Activated CD4-positive, CD25-positive, alpha-beta regulatory T cell (primary cell): ENCODE data around the gene CPT1C.
"Not testable (repeated sequence)": the region's sequence is repeated elsewhere in the genome, so short reads cannot be mapped to it uniquely, and the experiment has no call there.

Experiments used
- DNase-seq, 4 experiments: peaks; one replicate each; lab custom pipeline; 2025; lab: John Stamatoyannopoulos, UW

Gene CPT1C

DNA sequence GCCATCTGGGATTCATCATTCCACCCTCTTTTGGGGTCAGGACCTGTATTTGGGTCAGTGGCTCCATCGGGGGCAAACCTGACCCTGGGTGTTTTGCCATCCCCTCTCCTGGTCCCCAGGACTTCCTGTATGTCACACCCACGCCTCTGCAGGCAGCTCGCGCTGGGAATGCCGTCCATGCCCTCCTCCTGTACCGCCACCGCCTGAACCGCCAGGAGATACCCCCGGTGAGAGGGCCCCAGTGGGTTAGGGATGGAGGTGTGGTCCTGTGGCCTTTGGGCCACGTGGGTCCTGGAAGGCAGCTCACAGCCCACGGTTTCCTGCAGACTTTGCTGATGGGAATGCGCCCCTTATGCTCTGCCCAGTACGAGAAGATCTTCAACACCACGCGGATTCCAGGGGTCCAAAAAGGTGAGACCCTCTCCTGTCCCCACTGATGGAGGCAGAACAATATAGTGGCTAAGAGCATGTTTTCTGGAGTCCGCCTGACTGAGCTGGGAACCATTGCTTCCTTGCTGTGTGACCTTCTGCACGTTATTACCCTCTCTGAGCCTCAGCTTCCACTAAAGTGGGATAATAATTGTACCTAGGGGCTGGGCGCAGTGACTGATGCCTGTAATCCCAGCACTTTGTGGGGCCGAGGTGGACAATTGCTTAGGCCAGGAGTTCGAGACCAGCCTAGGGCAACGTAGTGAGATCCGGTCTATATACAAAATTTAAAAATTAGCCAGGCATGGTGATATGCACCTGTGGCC, 14.1 kb downstream of the CPT1C start:
- no peak for DNase-seq

DNA sequence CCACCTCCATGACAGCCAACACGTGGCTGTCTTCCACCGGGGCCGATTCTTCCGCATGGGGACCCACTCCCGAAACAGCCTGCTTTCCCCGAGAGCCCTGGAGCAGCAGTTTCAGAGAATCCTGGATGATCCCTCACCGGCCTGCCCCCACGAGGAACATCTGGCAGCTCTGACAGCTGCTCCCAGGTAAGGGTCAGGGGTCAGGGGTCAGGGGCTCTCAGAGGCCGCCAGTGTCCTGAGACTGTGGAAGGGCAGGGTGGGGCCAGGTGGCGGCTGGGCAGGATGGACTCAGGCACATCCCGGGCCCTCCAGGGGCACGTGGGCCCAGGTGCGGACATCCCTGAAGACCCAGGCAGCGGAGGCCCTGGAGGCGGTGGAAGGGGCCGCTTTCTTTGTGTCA, 15.0 kb downstream of the CPT1C start:
- no peak for DNase-seq

GRCh38 chr19:49710372-49710951, 19.5 kb downstream of the CPT1C start:
- no peak for DNase-seq

DNA sequence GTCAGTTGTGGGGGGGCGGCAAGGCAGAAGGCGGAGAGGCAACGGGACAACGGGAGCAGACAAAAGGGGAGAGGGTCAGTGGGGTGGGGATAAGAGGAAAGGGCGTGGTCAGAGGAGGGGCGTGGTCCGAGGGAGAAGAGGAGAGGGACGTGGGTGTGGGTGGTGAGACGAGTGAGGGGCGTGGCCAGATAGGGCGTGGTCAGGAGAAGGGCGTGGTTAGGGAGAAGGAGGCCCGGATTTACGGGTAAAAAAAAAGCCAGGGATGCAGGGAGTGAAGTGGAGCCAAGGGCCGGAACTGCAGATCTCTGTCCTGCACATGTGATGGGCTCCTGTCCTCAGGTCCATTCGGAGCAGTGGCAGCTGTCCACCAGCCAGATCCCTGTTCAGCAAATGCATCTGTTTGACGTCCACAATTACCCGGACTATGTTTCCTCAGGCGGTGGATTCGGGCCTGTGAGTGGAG, 21.5 kb downstream of the CPT1C start:
- no peak for DNase-seq

GRCh38 chr19:49713236-49713845, 22.4 kb downstream of the CPT1C start:
- no peak for DNase-seq

GRCh38 chr19:49716154-49716553, 25.2 kb downstream of the CPT1C start:
- DNase-seq, result no peak

GRCh38 chr19:49718511-49718910, 27.6 kb downstream of the CPT1C start:
- DNase-seq, result no peak

DNA sequence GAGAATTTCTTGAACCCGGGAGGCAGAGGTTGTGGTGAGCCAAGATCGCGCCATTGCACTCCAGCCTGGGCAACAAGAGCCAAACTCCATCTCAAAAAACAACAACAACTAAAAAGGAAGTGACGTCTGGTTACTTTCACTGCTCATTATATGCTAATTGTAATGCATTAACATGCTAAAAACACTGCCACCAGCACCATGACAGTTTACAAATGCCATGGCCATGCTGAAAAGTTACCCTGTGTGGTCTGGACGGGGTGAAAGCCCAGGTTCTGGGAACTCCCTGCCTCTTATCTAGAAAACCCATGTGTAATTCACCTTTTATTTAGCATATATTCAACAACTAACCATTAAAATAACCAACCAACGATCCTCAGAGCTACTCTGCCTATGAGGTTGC, 28.1 kb downstream of the CPT1C start:
- no peak for DNase-seq

DNA sequence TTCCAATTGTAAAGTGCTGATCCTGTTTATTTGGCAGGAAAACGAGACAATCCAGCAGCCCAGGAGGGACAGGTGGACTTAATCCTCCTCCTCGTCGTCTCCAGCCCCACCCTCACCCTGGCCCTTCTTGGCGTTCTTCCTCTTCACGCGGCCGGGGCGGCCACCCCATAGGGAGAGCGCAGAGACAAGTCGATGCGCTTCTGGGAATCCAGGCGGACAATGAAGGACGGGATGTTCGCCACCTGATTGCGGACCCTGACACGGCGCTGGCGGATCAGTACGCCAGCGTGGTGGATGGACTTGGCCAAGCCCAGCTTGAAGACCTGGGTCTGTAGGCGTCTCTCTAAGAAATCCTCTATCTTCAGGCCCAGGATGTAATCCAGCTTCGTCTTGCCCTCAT, 28.5 kb downstream of the CPT1C start:
- DNase-seq, result not testable (repeated sequence)

- DNase-seq, result no peak
Measured at GRCh38 chr19:49727217-49728030, 36.5 kb downstream of the CPT1C start.

- no peak for DNase-seq
Measured at GRCh38 chr19:49730166-49730565, 39.2 kb downstream of the CPT1C start.

DNA sequence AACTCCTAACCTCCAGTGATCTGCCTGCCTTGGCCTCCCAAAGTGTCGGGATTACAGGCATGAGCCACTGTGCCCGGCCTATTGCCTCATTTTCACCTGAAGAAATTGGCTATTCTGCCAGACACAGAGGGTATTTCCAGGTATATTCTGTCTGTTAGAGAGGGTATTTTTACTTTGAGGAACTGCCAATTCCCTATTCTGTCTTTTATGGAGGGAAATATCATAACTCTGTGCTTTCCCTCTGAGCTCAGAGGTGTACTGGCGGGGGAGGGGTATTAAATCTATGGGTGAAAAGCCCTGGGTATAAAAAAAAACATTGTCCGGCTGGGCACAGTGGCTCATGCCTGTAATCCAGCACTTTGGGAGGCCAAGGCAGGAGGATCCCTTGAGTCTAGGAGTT, 47.4 kb downstream of the CPT1C start:
- no peak for DNase-seq

- DNase-seq, result no peak
Measured at GRCh38 chr19:49739098-49739497, 48.2 kb downstream of the CPT1C start.

- DNase-seq, result no peak
Measured at GRCh38 chr19:49739933-49740332, 49.0 kb downstream of the CPT1C start.

DNA sequence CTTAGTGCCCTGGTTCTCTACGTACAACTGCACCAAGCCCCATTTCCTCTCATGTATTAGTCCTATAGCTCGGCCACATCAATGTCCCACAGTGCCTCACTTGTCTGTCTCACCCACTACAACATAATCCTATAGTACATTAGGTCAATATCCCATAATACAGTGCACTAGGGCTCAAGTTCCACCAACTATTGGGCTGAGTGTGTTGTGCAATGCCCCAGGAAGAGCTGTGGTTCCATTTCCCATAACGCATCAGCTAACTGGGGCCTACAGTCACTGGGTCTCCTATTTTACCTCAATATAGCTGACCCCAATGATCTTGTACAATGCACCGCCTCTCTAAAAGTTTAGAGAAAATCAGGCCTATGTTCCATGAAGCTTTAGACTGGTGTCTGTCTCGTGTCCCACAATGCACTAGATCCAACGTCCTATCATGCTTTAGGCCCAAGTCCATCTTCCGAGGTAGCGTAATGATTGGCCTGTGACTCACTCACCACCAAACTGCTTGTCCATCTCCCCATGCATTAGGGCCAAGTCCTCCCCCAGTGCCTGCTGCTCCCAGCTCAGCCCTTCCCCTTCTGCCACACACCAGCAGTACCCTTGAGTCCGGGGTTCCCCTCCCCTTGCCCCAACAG, 50.4 kb downstream of the CPT1C start:
- no peak for DNase-seq

GRCh38 chr19:49744946-49745381, 54.0 kb downstream of the CPT1C start:
- no peak for DNase-seq

GRCh38 chr19:49746206-49746958, 55.5 kb downstream of the CPT1C start:
- peak in 1 of 4 experiments; percentile 10 for DNase-seq

- DNase-seq, result no peak
Measured at GRCh38 chr19:49749055-49749716, 58.3 kb downstream of the CPT1C start.

GRCh38 chr19:49749771-49750170, 58.9 kb downstream of the CPT1C start:
- DNase-seq, result no peak

DNA sequence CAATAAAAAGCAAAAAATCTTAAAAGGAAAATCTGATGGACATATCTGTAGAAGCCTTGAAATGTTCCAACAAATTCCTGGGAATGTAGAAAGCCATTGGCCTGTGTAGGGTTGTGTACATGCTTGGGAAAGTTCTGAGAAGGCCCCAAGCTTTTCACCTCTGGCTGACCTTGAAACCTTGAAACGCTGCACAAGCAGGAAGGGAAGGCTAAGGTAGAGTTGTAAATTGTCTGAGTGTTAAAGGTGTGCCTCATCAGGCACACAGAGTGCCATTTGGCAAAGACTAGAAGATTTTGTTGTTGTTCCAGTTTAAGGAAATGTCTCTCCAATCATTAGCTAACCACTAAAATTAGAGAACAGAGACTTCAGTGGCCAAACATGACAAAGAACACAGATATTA, 61.8 kb downstream of the CPT1C start:
- no peak for DNase-seq

DNA sequence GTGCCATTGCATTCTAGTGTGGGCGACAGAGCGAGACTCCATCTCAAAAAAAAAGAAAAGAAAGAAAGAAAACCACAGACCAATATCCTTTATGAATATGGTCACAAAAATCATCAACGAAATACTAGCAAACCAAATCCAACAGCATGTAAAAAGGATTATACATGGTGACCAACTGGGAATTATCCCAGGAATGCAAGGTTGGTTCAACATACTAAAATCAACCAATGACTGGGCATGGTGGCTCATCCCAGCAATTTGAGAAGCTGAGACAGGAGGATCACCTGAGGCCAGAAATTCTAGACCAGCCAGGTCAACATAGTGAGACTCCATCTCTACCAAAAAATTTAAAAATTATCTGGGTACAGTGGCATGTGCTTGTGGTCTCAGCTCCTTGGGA, 65.0 kb downstream of the CPT1C start:
- DNase-seq, result no peak
